ENCODE data around the gene CLDN6. TPM values are rescaled to one million over a fixed set of nuclear protein-coding genes. Genes with fewer than 3 reads are reported as not detected.

The CLDN6 gene
- total and polyA plus RNA-seq, 9 of the 15 experiments (the other 6 are each of a cell fraction or from before 2014, with no cell fraction given), result 0.22 to 0.75 (median 0.38) TPM; not detected in 3

DNA sequence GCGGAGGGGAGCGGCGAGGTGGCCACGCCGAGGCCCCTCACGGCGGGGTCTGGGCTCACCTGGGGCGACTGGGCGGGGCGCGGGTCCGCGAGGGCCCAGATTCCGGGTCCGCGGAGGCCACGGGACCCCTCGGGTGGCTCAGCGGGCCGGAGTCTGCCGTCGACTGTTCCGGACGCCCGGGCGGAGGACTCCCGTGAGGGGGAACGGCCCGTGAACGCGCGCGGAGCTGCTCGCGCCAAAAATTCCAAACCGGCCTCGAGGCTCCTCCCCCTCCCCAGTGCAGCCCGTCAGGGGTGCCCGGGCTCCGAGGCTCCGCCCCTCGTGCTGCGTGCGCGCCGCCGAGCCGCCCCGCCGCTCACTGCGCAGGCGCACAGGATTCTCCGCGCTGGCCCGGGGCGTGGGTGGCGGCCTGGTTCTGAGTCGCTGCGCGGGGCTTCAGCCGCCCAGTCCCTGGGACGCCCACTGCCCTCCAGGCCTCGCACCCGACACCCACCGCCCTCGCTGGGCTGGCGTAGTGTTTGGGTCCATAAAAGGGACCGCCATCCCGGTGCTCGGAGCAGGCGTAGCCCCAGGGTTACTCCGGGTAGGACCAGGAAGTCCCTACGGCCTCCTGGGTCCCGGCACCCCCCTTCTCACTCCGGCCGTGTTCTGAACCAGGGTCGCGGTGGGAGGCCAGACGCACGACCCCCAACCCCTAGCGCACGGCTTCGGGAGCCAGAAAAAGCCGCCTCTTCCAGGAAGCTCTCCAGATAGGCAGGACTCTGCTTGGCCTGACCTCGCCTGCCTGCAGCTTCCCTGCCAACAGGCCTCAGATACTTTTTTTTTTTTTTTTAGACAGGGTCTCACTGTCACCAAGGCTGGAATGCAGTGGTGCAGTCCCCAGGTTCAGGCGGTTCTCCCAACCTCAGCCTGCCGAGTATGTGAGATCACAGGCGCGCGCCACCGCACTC, 37.5 kb downstream of the CLDN6 start, which contains the start of gene PKMYT1 (continued):
- TF ChIP-seq, protein P1, sequence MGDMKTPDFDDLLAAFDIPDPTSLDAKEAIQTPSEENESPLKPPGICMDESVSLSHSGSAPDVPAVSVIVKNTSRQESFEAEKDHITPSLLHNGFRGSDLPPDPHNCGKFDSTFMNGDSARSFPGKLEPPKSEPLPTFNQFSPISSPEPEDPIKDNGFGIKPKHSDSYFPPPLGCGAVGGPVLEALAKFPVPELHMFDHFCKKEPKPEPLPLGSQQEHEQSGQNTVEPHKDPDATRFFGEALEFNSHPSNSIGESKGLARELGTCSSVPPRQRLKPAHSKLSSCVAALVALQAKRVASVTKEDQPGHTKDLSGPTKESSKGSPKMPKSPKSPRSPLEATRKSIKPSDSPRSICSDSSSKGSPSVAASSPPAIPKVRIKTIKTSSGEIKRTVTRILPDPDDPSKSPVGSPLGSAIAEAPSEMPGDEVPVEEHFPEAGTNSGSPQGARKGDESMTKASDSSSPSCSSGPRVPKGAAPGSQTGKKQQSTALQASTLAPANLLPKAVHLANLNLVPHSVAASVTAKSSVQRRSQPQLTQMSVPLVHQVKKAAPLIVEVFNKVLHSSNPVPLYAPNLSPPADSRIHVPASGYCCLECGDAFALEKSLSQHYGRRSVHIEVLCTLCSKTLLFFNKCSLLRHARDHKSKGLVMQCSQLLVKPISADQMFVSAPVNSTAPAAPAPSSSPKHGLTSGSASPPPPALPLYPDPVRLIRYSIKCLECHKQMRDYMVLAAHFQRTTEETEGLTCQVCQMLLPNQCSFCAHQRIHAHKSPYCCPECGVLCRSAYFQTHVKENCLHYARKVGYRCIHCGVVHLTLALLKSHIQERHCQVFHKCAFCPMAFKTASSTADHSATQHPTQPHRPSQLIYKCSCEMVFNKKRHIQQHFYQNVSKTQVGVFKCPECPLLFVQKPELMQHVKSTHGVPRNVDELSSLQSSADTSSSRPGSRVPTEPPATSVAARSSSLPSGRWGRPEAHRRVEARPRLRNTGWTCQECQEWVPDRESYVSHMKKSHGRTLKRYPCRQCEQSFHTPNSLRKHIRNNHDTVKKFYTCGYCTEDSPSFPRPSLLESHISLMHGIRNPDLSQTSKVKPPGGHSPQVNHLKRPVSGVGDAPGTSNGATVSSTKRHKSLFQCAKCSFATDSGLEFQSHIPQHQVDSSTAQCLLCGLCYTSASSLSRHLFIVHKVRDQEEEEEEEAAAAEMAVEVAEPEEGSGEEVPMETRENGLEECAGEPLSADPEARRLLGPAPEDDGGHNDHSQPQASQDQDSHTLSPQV (IDR thresholded peaks at IDR 0.05), result peak; percentile 14; the same call in 1 of the 2 replicates
- TF ChIP-seq MEIS2 (IDR thresholded peaks at IDR 0.05; ENCODE audit: partially characterized antibody), result peak; percentile 89
- TF ChIP-seq IRF9 (tag; IDR thresholded peaks at IDR 0.05), result no peak
- TF ChIP-seq HSF4 (CRISPR knock-in tag; IDR thresholded peaks at IDR 0.05; ENCODE audit: borderline replicate concordance), result no peak
- TF ChIP-seq SIRT6 (IDR thresholded peaks at IDR 0.05; ENCODE audit: low read depth, low read length), result no peak
- TF ChIP-seq FOXA3 (CRISPR knock-in tag; conservative IDR thresholded peaks at IDR 0.05 in 1 of 2, IDR thresholded peaks at IDR 0.05 in 1 of 2), result peak in 1 of 2 experiments; percentile 26; a peak in 1 of 4 replicates
- no peak for TF ChIP-seq LARP7 (IDR thresholded peaks at IDR 0.05)
- TF ChIP-seq ZNF184 (CRISPR knock-in tag; IDR thresholded peaks at IDR 0.05), result no peak
- no peak for TF ChIP-seq CBFA2T2 (conservative IDR thresholded peaks at IDR 0.05)
- no peak for TF ChIP-seq ZC3H8 (IDR thresholded peaks at IDR 0.05)
- no peak for TF ChIP-seq NR2C1 (IDR thresholded peaks at IDR 0.05)
- TF ChIP-seq NR2C1 (tag; IDR thresholded peaks at IDR 0.05), result no peak
- no peak for TF ChIP-seq IRF2 (CRISPR knock-in tag; IDR thresholded peaks at IDR 0.05)
- TF ChIP-seq SMC3 (conservative IDR thresholded peaks at IDR 0.05; ENCODE audit: insufficient read depth, low read depth, low read length), result no peak
- TF ChIP-seq NFYB (IDR thresholded peaks at IDR 0.05; ENCODE audit: extremely low read depth, insufficient read length), result no peak
- no peak for TF ChIP-seq MCM5 (IDR thresholded peaks at IDR 0.05; ENCODE audit: low read depth)
- TF ChIP-seq L3MBTL2 (IDR thresholded peaks at IDR 0.05), result peak; percentile 71; the same call in 1 of the 2 replicates
- TF ChIP-seq, protein P2, sequence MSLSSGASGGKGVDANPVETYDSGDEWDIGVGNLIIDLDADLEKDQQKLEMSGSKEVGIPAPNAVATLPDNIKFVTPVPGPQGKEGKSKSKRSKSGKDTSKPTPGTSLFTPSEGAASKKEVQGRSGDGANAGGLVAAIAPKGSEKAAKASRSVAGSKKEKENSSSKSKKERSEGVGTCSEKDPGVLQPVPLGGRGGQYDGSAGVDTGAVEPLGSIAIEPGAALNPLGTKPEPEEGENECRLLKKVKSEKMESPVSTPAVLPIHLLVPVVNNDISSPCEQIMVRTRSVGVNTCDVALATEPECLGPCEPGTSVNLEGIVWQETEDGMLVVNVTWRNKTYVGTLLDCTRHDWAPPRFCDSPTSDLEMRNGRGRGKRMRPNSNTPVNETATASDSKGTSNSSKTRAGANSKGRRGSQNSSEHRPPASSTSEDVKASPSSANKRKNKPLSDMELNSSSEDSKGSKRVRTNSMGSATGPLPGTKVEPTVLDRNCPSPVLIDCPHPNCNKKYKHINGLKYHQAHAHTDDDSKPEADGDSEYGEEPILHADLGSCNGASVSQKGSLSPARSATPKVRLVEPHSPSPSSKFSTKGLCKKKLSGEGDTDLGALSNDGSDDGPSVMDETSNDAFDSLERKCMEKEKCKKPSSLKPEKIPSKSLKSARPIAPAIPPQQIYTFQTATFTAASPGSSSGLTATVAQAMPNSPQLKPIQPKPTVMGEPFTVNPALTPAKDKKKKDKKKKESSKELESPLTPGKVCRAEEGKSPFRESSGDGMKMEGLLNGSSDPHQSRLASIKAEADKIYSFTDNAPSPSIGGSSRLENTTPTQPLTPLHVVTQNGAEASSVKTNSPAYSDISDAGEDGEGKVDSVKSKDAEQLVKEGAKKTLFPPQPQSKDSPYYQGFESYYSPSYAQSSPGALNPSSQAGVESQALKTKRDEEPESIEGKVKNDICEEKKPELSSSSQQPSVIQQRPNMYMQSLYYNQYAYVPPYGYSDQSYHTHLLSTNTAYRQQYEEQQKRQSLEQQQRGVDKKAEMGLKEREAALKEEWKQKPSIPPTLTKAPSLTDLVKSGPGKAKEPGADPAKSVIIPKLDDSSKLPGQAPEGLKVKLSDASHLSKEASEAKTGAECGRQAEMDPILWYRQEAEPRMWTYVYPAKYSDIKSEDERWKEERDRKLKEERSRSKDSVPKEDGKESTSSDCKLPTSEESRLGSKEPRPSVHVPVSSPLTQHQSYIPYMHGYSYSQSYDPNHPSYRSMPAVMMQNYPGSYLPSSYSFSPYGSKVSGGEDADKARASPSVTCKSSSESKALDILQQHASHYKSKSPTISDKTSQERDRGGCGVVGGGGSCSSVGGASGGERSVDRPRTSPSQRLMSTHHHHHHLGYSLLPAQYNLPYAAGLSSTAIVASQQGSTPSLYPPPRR (CRISPR knock-in tag; IDR thresholded peaks at IDR 0.05; ENCODE audit: borderline replicate concordance), result 0 out of 2 replicates have a peak, but pooled peaks have one; percentile 20

All from K562 (cell line).